NCI-H1694 treated with DMSO at 0.1 percent for 48 hours (cell line): ENCODE measurements around the gene KRT4.
"Not testable (repeated sequence)": the region's sequence is repeated elsewhere in the genome, so short reads cannot be mapped to it uniquely, and the experiment has no call there.

Experiments
- DNase-seq: peaks from one replicate; lab custom pipeline; 2025; lab: John Stamatoyannopoulos, UW

The KRT4 gene

DNA sequence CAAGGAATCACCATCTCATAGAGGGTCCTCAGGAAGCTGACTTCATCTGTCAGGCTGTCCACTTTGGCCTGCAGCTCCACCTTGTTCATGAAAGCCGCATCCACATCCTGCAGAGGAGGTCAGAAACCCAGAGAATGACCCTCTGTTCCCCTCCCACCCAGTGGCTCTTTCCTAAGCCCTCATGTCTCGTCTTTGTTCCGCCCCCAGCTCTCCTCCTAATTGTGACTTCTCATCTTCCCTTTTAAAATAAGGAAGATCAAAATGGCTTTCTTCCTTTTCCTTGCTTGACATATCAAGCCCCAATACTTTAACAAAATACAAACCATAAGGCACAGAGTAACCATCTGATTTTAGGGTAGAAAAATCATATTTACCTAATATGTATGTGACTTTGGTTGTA lies 41.1 kb downstream of the KRT4 start:
- no peak for DNase-seq

DNA sequence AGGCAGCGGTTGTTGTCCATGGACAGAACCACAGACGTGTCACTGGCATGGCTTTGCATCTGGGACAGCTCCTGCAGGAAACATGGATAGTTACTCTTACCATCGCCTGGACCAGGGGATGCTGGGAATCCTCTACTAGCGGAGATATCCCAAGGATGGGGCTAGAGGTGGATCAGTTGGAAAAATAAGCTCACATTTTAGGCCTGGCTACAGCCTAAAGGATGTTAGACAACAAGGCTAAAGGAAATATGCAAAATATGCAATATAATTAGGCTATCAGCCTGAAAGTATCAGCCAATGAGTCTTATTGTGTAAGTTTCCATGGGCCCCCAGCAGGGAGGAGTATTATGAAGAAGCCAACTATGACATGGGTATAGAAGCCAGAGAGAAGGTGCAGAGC lies 41.7 kb downstream of the KRT4 start:
- DNase-seq = no peak

DNA sequence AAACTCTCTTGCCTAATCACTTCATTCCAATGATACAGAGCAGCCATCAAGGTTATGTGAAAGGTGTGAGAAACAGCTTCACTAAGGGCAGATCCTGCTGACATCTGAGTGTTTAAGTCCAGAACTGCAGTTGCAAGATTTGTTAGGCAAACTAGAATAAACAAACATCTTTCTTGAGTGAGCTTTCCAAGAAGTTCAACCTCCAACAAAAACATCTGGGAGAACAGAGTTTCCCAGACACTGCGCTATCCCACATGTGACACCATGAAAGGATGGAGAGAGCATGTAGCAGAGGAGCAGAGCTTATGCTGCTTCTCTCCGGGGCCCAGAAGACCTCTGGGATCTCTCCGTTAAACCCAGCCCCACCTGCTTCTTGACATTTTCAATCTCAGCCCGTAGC lies 42.4 kb downstream of the KRT4 start:
- DNase-seq = no peak

DNA sequence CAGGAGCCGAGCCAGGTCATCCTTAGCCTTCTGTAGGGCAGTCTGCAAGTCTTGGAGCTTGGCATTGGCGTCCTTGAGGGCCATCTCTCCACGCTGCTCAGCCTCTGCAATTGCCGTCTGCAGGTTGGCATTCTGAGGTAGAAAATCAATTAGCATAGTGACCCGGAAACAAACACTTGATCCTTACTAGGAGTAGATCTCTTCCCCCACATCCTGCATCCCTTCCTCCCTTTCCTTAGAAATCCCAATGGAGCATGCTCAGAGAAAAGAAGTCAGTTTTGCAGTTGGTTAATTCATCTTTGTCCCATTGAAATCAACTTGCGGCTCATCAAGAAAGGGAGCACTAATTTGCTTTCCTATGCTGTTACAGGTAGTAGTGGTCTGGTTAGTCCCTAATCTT lies 42.8 kb downstream of the KRT4 start:
- no peak for DNase-seq

DNA sequence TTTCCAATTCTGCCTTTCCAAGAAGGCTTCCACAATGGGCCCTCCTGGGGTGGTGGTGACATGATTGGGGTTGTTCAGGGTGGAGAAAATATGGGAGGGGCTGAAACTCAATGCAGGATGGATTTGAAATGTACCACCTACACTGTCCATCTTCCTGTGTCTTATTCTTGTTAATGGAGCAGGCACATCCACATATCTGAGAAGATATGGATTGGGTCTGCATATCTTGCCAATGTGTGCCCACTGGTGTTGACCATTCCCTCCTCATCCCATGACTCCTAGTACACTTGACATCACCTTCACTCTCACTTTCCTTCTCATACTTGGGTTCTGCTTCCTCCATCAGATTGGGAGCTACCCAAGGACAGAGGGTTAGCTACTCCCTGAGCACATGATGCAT lies 44.0 kb downstream of the KRT4 start:
- DNase-seq = no peak

DNA sequence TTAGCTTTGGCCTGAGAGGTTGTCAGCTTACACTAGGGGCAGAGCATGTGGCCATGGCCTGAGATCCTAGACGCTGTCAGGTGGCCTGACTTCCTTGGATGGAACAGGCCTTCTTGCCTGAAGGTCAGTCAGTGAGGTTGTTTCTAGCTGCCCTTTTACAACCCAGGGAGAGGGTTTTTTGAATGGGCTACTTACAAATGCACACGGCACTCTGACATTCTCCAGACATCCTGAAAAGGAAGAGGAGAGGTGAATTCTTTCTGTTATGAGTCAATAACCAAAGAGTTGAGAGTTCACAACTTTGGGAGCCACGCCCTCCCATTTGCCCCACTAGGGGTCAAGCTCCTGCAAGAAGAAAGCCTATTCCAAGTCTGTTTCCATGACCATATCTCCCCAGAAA lies 44.6 kb downstream of the KRT4 start:
- DNase-seq = no peak

DNA sequence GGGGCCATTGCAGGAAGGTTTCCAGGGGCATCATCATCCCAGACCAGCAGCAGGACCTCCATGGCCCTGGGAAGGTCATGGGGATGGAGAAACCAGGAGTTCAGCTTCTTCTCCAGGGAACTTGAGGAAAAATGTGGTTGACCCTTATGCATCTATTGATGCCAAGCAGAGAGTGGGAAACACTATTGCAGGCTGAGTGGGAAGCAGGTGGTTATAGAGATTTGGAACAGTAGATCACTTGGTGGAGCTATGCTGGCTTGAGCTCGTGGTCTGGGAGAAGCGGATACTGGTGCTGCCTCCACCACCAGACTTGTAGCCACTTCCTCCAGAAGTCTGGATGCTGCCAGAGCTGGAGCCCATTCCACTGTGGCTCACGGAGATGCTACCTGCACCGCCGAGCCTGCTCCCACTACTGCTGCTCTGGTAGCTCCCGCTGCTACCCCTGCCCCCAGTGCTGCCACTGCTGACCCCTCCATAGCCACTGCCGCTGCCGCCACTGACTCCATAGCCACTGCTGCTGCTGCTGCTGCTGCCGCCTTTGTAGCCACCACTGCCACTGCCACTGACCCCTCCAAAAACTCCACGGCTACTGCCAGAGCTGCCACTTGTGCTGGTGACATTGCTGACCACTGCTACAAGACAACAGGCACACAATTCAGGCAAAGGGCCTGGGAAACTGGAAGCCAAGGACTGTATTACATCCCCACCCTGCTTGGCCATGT lies 45.3 kb downstream of the KRT4 start:
- no peak for DNase-seq

DNA sequence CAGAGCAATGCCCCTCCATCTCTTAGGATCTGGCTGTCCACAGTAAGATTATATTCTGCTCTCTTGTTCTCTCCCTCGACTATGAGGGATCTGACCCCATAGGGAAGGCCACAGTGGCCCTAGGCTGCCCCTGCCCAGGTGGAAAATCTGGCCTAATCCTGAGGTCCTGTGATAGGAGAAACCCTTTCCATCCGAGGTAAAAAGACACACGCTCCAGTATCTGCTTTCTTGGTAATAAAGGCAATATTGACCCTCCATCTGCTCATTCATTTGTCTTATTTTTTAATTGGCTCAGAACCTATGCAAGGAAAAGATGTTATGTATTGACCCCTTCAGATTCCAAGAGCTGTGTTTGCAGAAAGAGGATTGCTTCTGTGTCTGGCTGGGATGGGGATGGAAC lies 46.5 kb downstream of the KRT4 start:
- no peak for DNase-seq

DNA sequence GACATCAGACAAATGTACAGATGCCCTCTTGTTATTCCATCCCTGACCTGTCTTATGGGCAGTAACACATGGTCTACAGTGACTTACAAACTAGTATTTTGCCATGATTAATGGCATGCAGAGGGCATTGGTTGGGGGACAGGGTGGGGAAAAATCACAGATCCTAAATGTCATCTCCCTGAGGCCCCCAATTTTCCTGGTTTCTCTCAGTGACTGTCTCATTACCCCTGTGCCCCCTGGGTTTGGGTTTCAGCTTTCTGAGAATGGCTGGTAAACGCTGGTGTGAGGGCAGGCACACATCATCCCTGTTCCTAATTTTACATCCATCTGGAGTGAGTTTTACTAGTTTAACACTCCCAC lies 46.9 kb downstream of the KRT4 start:
- no peak for DNase-seq

DNA sequence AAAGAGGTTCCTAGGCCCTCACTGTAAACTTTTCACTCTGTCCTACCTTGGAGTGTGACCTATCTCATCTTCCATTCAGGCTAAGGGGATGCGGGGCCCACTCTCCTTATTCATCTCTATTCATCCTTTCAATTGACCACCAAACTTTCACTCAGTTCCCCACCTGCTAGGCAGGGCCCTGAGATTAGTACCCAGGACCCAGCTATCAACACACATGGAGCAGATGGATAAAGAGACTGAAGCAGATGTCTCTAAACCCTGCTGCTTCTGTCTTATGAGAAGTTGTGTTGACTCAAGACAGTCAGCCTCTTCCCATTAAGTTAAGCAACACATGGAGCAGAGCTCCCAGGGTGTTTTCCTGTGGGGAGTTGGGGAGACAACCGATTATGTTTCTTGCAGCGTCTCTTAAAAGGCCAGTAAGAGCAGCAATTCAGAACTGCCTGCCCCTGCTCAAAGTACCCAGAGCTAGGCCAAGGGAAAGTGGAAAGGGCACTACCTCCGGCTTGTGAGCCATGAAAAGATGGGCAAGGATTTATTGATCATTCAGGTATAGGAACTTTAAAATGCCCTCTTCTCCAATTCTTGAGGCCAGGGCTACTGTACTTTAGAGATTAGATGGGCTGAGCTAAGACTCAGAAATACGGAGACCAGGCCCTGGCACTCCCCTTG lies 47.4 kb downstream of the KRT4 start:
- DNase-seq = no peak

DNA sequence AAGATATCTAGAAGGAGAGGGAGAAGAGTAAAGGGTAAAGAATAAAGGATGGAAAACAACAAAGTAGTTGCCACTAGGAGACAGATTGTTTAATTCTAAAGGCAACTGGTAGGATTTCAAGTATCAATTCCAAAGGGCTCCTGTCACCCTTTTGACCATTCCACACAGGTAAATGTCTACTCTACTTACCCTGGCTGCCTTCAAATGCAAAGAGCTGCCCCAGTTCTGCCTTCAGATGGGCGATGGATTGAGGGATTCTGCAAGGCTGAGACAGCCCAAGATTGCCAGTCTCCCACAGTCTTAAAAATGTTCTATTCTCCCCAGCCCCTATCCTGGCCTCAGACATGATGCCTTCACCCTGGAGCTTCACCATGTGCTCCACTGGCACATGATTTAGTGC lies 48.2 kb downstream of the KRT4 start:
- no peak for DNase-seq

DNA sequence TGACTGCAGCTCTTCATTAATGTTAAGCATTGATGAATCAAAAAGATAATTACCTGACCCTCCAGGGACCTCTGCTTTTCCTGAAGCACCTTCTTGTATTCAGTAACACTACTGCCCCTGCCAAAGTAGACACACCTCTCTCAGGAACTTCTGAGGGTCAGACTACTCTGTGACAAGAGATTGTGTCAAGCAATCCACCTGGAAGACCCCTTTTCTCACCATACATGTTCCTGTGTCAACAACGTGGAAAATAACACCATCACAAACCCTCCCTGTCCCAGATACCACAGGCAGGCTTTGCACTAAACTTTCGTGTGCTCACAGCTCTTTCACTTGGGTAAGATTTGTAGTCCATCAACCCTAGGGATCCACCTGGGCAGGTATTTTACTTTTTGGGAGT lies 49.9 kb downstream of the KRT4 start:
- DNase-seq = no peak

DNA sequence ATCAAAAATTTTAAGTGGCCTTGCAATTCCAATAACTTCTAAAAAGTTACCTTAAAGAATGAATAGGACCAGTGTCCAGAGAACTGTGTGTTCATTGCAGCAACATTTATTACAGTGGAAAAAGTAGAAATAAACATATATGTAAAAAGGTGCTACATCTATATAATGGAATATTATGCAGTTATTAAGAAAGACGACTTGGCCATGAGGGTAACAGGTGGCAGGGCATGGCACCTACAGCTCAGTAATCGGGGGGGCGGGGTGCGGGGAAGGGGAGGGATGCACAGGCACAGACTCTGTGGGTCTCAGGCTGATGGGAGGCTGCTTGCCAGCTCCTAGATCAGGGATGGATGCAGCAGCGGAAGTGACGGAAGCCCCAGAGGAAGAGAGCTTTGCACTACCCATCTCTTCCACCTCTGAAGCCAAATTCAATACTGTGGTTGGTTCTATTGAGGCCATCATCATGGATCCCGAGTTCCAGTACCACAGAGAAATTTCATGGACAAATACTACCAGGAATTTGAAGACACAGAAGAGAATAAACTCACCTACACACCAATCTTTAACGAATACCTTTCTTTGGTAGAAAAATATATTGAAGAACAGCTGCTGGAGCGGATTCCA lies 50.8 kb downstream of the KRT4 start:
- no peak for DNase-seq

DNA sequence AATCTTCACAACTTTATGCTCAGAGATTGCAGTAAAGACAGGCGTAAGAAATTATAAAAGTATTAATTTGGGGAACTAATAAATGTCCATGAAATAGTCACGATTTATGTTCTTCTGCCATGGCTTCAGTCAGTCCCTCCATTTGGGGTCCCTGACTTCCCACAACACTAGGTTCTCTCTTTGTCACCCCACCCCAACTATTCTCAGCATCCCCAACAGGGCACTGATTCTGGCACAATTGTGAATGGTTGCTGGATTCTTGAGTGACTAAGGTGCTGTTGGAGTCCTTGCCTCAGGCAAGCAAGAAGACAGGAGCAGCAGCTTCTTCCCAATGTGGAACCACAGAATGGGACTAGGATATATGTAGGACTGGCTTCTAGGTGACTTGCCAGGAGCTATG lies 52.1 kb downstream of the KRT4 start:
- no peak for DNase-seq

DNA sequence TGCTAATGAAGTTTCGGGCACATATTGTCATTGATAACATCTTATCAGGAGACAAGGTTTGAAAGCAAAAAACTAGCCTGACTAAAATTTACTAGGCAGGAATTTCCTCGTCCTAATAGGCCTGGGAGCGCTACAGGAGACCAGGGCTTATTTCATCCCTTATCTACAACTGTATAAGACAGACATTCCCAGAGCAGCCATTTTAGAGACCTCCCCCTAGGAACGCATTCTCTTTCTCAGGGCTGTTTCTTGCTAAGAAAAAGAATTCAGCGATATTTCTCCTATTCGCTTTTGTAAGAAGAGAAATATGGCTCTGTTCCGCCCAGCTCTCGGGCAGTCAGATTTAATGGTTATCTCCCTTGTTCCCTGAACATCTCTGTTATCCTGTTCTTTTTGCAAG lies 52.7 kb downstream of the KRT4 start:
- DNase-seq = not testable (repeated sequence)

DNA sequence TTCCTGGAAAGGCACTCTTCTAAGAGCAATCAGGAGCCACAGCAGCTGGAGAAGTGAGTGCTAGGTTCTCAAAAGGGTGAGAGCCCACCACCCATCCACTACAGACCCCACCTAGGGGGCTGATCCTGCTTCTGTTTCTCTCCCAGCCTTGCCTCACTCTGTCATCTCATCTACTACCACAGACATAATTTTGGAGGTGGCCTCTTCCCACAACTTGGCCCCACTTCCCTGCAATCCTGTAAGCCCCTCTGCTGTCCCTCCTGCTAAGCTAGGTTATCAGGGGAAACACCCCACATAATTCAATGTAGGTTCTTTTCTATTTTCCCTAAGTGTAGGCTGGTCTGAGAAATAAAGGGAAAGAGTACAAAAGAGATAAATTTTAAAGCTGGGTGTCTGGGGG lies 53.3 kb downstream of the KRT4 start:
- DNase-seq = no peak

DNA sequence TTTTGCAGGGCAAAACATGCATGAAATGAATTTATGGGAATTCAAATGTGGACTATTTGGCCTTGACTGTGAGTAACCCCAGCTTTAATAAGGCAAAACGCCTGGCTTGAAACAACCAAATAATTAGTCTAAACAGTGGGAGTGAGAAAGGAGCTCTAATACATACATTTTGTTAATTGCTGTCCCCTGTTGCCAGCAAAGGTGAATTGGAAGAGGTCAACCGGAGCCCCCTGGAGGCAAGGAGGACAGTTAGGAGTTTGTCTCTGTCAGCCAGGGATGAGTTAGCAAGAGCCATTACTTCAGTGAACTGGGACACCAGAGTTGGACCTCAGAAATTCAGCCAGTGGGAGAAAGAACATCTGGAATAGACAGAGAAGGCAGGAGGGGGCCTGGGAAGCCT lies 54.2 kb downstream of the KRT4 start:
- no peak for DNase-seq

DNA sequence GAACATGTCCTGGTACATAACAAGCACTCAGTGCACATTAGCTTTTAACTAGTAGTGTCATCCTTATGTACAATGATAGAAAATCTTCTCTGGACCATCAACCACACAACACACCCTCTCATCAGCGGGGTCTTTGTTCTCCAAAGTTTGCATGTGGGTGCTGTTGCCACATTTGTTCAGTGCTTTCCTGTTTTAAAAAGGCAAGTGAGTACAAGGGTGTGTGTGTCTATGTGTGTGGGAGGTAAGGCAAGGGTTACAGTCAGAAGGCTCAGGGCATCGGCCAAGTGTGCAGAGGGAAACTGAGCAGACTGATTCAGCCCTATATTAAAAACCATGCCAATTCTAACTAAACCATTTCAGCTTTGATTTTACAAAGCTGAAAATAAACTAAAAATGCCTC lies 54.7 kb downstream of the KRT4 start:
- DNase-seq = no peak

DNA sequence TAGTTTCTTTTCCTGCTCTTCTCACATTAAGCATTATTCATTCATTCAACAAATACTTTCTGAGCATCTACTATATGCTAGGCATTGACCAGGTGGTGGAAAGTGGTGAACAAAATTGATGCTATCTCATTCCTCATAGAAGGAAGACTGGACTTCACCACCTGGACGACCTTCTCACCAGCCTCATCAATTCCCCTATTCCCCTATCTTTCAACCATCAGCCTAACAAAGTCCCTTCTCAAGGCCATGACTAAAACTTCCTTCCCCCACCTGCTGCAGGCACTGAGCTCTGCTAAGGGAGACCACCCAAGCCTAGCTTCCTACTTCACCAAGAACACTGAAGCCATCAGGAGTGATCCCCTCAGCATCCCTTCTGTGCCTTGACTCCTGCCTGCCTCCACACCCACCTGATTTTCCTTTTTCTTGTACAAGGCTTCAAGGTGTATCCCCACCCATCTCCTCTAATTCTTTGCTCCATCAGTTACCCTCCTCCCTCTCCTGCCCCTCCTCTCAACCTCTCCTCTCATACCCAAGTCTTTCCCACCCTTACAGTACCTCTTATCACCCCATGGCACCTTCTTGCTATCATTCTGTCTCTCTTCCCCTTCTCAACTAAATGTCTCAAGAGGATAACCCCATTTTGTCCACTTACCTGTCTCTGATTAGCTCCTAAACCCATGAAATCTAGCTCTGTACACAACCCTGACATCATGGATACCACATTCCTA lies 56.3 kb downstream of the KRT4 start:
- no peak for DNase-seq
